Adipocyte (in vitro differentiated cells): ENCODE measurements around the gene VWC2L.

Experiments used
- DNase-seq: peaks from one replicate; pipeline ENCODE4 v3.0.0-alpha.2; 2015; ENCODE audit warnings: low read depth
- H3K27me3 ChIP-seq: replicated peaks from 2 replicates; pipeline ENCODE4 v1.7.0; 2013; ENCODE audit warnings: mild to moderate bottlenecking, low read length, moderate library complexity; ENCODE audit not compliant: control insufficient read depth, insufficient read depth
- H3K36me3 ChIP-seq: 2 replicates; pipeline ENCODE4 v1.7.0; 2013; ENCODE audit warnings: low read length, mild to moderate bottlenecking, moderate library complexity; ENCODE audit not compliant: control insufficient read depth, insufficient read depth, severe bottlenecking
- H3K4me1 ChIP-seq: 2 replicates; pipeline ENCODE4 v1.7.0; 2013; ENCODE audit warnings: mild to moderate bottlenecking, low read length, moderate library complexity; ENCODE audit not compliant: control insufficient read depth, insufficient read depth
- H3K4me3 ChIP-seq: 2 replicates; pipeline ENCODE4 v1.7.0; 2013; ENCODE audit warnings: mild to moderate bottlenecking, low read length, moderate library complexity
- H3K9ac ChIP-seq: 2 replicates; pipeline ENCODE4 v1.7.0; 2013; ENCODE audit warnings: mild to moderate bottlenecking, low read length, moderate library complexity
- H3K9me3 ChIP-seq: 2 replicates; pipeline ENCODE4 v1.7.0; 2013; ENCODE audit warnings: mild to moderate bottlenecking, low read length, moderate library complexity; ENCODE audit not compliant: control insufficient read depth

Gene VWC2L

DNA sequence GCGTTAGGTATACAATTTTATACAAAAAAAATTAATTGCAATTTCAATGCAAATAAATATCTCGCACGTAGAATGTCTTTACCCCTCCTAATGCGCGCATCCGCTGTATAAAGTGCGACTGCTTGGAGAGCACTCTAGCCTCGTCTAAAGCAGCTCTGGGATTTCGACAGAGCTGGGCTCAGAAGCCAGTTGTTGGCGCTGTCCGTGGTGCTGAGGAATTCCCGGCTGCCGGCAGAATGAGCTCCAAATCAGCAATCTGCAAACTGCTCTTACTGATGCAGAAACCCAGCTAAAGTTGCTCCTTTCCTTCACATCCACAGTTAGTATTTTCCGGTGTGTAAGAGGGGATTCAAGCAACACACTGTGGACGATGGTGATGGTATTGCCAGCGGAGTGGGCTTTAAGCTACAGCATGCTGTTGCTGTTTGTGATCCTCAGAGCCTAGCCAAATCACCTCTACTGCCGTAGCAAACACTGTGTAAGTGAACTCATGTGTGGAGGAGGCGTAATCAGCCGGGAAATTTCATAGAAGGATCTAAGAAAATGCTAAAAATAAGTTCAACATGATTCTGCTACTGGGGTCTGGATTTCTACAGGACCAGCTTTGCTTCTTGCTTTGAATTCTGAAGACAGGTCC lies at the start of gene VWC2L:
Gene VWC2L, plus strand, starts transcription at position 137 of the 637 bp plus-strand sequence. CDS start 3,140 bp downstream, outside the sequence.
- no peak within 1 kb of the TSS for H3K9ac ChIP-seq
- H3K36me3 ChIP-seq: no peaks in the 10 kb centered on the region
- no peak within 1 kb of the TSS for H3K4me3 ChIP-seq
- H3K9me3 ChIP-seq: no peaks in the 10 kb centered on the region
- H3K27me3 ChIP-seq: no peaks in the 10 kb centered on the region
- peak; percentile 92 for DNase-seq
- no peaks in the 10 kb centered on the region for H3K4me1 ChIP-seq

GRCh38 chr2:214361116-214361515 lies 49.7 kb upstream of the VWC2L start:
- H3K9me3 ChIP-seq: peaks cover 14% of the 10 kb centered on the region
- no peak for DNase-seq
- no peaks in the 10 kb centered on the region for H3K36me3 ChIP-seq
- H3K4me1 ChIP-seq: no peaks in the 10 kb centered on the region
- no peak overlapping the region for H3K9ac ChIP-seq
- no peaks in the 10 kb centered on the region for H3K27me3 ChIP-seq
- H3K4me3 ChIP-seq: no peak overlapping the region

DNA sequence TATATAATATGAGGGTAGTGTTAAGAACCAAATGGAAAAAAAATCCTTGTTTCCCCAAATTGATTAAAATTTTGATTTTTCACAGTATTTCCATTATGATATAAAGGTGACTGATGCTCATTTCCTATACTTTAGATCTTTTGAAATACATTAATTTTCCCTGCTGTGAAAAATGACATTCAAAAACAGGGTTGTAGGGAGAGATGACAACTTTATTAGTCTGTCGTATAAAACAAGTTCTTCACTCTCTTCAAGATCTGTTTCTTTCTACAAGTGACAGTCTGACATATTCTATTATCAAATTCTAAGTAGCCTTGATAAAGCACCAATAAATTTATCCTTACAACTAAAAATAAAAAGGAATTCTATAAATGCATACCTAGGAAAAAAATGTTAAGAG lies 45.3 kb upstream of the VWC2L start:
- no peak for DNase-seq
- Histone ChIP-seq H3K9ac (no peak overlapping the region), H3K27me3 (no peaks in the 10 kb centered on the region), H3K4me1 (no peaks in the 10 kb centered on the region), H3K9me3 (no peaks in the 10 kb centered on the region), H3K4me3 (no peak overlapping the region), H3K36me3 (no peaks in the 10 kb centered on the region)

DNA sequence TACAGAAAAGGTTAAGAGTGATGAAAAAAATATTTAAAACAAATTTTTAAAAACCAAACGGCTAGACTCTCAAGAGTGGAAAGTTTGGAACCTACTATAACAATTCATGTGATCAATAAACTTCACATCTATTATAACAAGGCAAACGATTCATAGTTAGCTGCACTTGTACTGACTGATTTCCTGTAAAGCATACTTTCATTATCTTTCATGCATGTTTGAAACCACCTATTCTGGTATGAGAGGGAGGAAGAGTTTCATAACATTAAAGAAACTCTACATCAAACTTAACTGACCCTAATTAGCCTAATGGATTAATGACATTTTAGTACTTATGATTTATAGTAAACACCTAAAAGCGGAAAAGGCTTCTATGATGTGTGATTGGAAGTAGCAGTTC lies 43.7 kb upstream of the VWC2L start:
- DNase-seq: no peak
- Histone ChIP-seq H3K4me3 (no peak overlapping the region), H3K9me3 (no peaks in the 10 kb centered on the region), H3K9ac (no peak overlapping the region), H3K27me3 (no peaks in the 10 kb centered on the region), H3K36me3 (no peaks in the 10 kb centered on the region), H3K4me1 (no peaks in the 10 kb centered on the region)

DNA sequence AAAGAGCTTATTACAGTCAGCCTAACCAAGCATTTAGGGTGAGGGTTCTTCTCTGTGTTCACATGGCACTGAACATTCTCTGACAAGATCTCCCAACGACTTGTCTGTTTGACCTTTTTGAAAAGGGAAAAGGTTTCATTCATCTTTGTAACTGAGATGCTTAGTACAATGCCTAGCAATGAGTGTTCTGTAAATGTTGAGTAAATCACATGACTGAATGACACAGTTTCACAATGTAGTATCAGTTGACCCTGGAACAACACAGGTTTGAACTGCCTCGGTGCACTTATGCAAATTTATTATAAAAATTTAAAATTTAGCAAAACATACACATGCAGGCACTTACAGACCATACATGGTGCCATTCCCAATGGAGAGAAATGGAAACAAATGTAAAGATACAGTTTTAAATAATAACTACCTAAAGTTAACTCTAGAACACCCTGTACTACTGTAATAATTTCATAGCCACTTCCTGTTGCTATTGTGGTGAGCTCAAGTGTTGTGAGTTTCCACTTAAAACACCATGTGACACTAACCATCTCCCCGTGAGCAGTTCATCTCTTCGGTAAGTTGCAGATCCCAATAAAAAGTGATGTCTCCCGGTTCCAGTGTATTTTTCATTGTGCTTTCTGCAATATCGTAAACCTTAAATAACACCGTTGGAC lies 34.1 kb upstream of the VWC2L start:
- Histone ChIP-seq H3K9ac (no peak overlapping the region), H3K4me3 (no peak overlapping the region), H3K27me3 (no peaks in the 10 kb centered on the region), H3K9me3 (no peaks in the 10 kb centered on the region), H3K4me1 (no peaks in the 10 kb centered on the region), H3K36me3 (no peaks in the 10 kb centered on the region)
- DNase-seq: no peak

GRCh38 chr2:214377286-214377624 lies 33.6 kb upstream of the VWC2L start:
- H3K4me1 ChIP-seq: no peaks in the 10 kb centered on the region
- H3K27me3 ChIP-seq: no peaks in the 10 kb centered on the region
- H3K9ac ChIP-seq: no peak overlapping the region
- H3K4me3 ChIP-seq: no peak overlapping the region
- no peaks in the 10 kb centered on the region for H3K9me3 ChIP-seq
- DNase-seq: peak; percentile 22
- no peaks in the 10 kb centered on the region for H3K36me3 ChIP-seq

- Histone ChIP-seq H3K9me3 (no peaks in the 10 kb centered on the region), H3K9ac (no peak overlapping the region), H3K27me3 (no peaks in the 10 kb centered on the region), H3K36me3 (no peaks in the 10 kb centered on the region), H3K4me3 (no peak overlapping the region), H3K4me1 (no peaks in the 10 kb centered on the region)
- no peak for DNase-seq
These were observed 32.3 kb upstream of the VWC2L start for GRCh38 chr2:214378455-214379103.

- Histone ChIP-seq H3K27me3 (no peaks in the 10 kb centered on the region), H3K36me3 (no peaks in the 10 kb centered on the region), H3K9me3 (no peaks in the 10 kb centered on the region), H3K4me3 (no peak overlapping the region), H3K9ac (no peak overlapping the region), H3K4me1 (no peaks in the 10 kb centered on the region)
- peak; percentile 36 for DNase-seq
These were observed 31.6 kb upstream of the VWC2L start for GRCh38 chr2:214379227-214379626.

GRCh38 chr2:214380681-214381080 lies 30.2 kb upstream of the VWC2L start:
- Histone ChIP-seq H3K36me3 (no peaks in the 10 kb centered on the region), H3K9me3 (no peaks in the 10 kb centered on the region), H3K4me3 (no peak overlapping the region), H3K27me3 (no peaks in the 10 kb centered on the region), H3K9ac (no peak overlapping the region), H3K4me1 (no peaks in the 10 kb centered on the region)
- no peak for DNase-seq

DNA sequence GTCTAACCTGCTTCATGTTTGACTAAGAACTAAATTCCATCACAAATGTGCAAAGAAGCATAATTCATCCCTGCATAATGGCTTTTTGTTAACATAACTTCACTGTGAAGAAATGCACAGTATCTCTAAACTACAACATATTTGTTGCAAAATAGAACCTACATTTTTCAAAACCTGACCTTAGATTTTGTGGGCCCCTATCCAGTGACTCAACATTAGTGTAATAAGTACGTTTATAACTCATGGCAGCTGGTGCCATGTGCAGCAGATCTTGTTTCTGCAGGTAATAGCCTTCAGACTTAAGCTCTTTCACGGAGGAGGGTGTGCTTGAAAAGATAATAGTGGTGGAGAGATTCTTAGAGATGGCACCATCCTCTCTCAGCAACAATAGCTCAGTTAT lies 28.6 kb upstream of the VWC2L start:
- no peak overlapping the region for H3K9ac ChIP-seq
- H3K27me3 ChIP-seq: no peaks in the 10 kb centered on the region
- no peaks in the 10 kb centered on the region for H3K36me3 ChIP-seq
- H3K4me3 ChIP-seq: no peak overlapping the region
- no peak for DNase-seq
- no peaks in the 10 kb centered on the region for H3K4me1 ChIP-seq
- H3K9me3 ChIP-seq: no peaks in the 10 kb centered on the region

DNA sequence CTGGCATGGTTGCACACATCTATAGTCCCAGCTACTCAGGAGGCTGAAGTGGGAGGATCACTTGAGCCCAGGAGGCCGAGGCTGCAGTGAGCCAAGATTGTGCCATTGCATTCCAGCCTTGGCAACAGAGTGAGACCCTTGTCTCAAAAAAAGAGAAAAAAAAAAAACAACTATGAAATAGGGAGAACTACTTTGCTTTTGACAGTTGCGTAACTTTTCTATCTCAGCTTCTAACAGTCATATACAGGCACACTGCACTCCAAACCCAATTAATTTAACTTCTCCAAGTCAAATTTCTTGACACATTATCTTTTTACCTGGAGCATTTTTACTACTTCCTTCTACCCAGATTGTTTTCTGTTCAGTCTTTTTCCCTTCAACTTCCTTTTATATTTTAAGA lies 24.1 kb upstream of the VWC2L start:
- Histone ChIP-seq H3K9ac (no peak overlapping the region), H3K9me3 (no peaks in the 10 kb centered on the region), H3K27me3 (no peaks in the 10 kb centered on the region), H3K36me3 (no peaks in the 10 kb centered on the region), H3K4me1 (no peaks in the 10 kb centered on the region), H3K4me3 (no peak overlapping the region)
- DNase-seq: no peak
